Liver (tissue), 9 donors: Measurements from ENCODE around the gene WNT2. TPM values are rescaled to one million over a fixed set of nuclear protein-coding genes. Genes with fewer than 3 reads are reported as not detected.

ENCODE experiments used
- DNase-seq: peaks from one replicate; pipeline ENCODE4 v3.0.0-alpha.2; 2017; ENCODE audit warnings: low spot score
- H3K27ac ChIP-seq, 2 donors: one replicate each; pipeline ENCODE4 v1.7.0; 2013; ENCODE audit warnings: inconsistent platforms in 2 of 2, low read length in 2 of 2, control low read depth in 1 of 2, low read depth in 1 of 2, mild to moderate bottlenecking in 1 of 2
- H3K27me3 ChIP-seq, 4 donors: one replicate each; pipeline versions ENCODE4 v1.6.1 to v1.7.0; 2013; ENCODE audit warnings: low read length in 3 of 4, inconsistent platforms in 1 of 4, mild to moderate bottlenecking in 1 of 4, moderate library complexity in 1 of 4; ENCODE audit not compliant: control insufficient read depth in 4 of 4, insufficient read depth in 4 of 4
- H3K36me3 ChIP-seq, 4 donors: one replicate each; pipeline versions ENCODE4 v1.6.1 to v1.7.0; 2013; ENCODE audit warnings: low read length in 3 of 4, mild to moderate bottlenecking in 3 of 4, low read depth in 1 of 4, moderate library complexity in 1 of 4; ENCODE audit not compliant: control insufficient read depth in 4 of 4, insufficient read depth in 3 of 4
- H3K4me1 ChIP-seq, 4 donors: one replicate each; pipeline versions ENCODE4 v1.6.1 to v1.7.0; 2013; ENCODE audit warnings: low read length in 3 of 4, mild to moderate bottlenecking in 3 of 4, moderate library complexity in 1 of 4; ENCODE audit not compliant: control insufficient read depth in 4 of 4, insufficient read depth in 4 of 4
- H3K4me3 ChIP-seq, 3 donors: one replicate each; pipeline versions ENCODE4 v1.6.1 to v1.7.0; 2013; ENCODE audit warnings: low read length in 3 of 3, control low read depth in 1 of 3, low read depth in 1 of 3, mild to moderate bottlenecking in 1 of 3
- H3K9ac ChIP-seq, 2 donors: one replicate each; pipeline ENCODE4 v1.7.0; 2013; ENCODE audit warnings: low read length in 2 of 2, mild to moderate bottlenecking in 2 of 2, moderate library complexity in 2 of 2, control low read depth in 1 of 2, low read depth in 1 of 2
- H3K9me3 ChIP-seq, 4 donors: one replicate each; pipeline versions ENCODE4 v1.6.1 to v1.7.0; 2013; ENCODE audit warnings: low read length in 3 of 4; ENCODE audit not compliant: control insufficient read depth in 4 of 4
- EGR1 ChIP-seq, 2 donors: IDR thresholded peaks; 2 replicates each; pipeline ENCODE4 v1.6.1; 2016 to 2018; ENCODE audit warnings: antibody characterized with exemption in 2 of 2, low read depth in 2 of 2
- FOXA1 ChIP-seq: IDR thresholded peaks from 2 replicates; pipeline ENCODE4 v1.6.1; 2016; ENCODE audit warnings: antibody characterized with exemption
- GABPA ChIP-seq, 2 donors: IDR thresholded peaks in 1 of 2; conservative IDR thresholded peaks in 1 of 2; 2 replicates each; pipeline ENCODE4 v1.6.1; 2016; ENCODE audit warnings: antibody characterized with exemption in 2 of 2, mild to moderate bottlenecking in 1 of 2, moderate library complexity in 1 of 2
- HNF4G ChIP-seq: IDR thresholded peaks from 2 replicates; pipeline ENCODE4 v1.6.1; 2016; ENCODE audit warnings: antibody characterized with exemption
- JUND ChIP-seq, 2 donors: IDR thresholded peaks; 2 replicates each; pipeline ENCODE4 v1.6.1; 2016; ENCODE audit warnings: antibody characterized with exemption in 2 of 2
- NR2F2 ChIP-seq: IDR thresholded peaks from 2 replicates; pipeline ENCODE4 v1.6.1; 2016; ENCODE audit warnings: antibody characterized with exemption
- RAD21 ChIP-seq, 2 donors: IDR thresholded peaks; 2 replicates each; pipeline ENCODE4 v1.6.1; 2016; ENCODE audit warnings: antibody characterized with exemption in 2 of 2, mild to moderate bottlenecking in 2 of 2
- RXRA ChIP-seq, 2 donors: IDR thresholded peaks; 2 replicates each; pipeline ENCODE4 v1.6.1; 2017 to 2018; ENCODE audit warnings: antibody characterized with exemption in 2 of 2, mild to moderate bottlenecking in 1 of 2
- SP1 ChIP-seq: IDR thresholded peaks from 2 replicates; pipeline ENCODE4 v1.6.1; 2018; ENCODE audit warnings: antibody characterized with exemption, mild to moderate bottlenecking
- TAF1 ChIP-seq: conservative IDR thresholded peaks from 2 replicates; pipeline ENCODE4 v1.6.1; 2016; ENCODE audit warnings: antibody characterized with exemption, mild to moderate bottlenecking
- YY1 ChIP-seq: IDR thresholded peaks from 2 replicates; pipeline ENCODE4 v1.6.1; 2016; ENCODE audit warnings: antibody characterized with exemption, mild to moderate bottlenecking
- WGBS: extraction: QIAGEN DNeasy Blood & Tissue Kit; methylation state at CpG from one replicate; pipeline ENCODE4 v1.1.7; 2013; 5-methylcytosine and 5-hydroxymethylcytosine counted together
- polyA plus RNA-seq, 2 donors: library from polyadenylated mRNA; stranded (reverse) in 1 of 2; unstranded in 1 of 2; fragments of 200-250 nt in 1 of 2; fragments of >200 nt in 1 of 2; fragmentation: Nextera tagmentation in 1 of 2; extraction: Ambion mirVana in 1 of 2; gene quantifications; one replicate each; pipeline versions ENCODE4 v1.2.1 to v1.2.3, GENCODE V29; 2013 to 2015
- total RNA-seq, 2 donors: library from RNA; depleted of rRNA; stranded (reverse); fragments of >200 nt; gene quantifications; one replicate each; pipeline ENCODE4 v1.2.3, GENCODE V29; 2014
- TF ChIP-seq, protein P1 (sequence below): IDR thresholded peaks from 2 replicates; pipeline ENCODE4 v1.6.1; 2016; ENCODE audit warnings: antibody characterized with exemption, mild to moderate bottlenecking
- TF ChIP-seq, protein P2 (sequence below): IDR thresholded peaks from 2 replicates; pipeline ENCODE4 v1.6.1; 2016; ENCODE audit warnings: antibody characterized with exemption
- TF ChIP-seq, protein P3 (sequence below): fragments of 150-350 bp; IDR thresholded peaks from 2 replicates; pipeline ENCODE4 v1.5.1; 2017; ENCODE audit warnings: improper control_type of control experiment, low read depth, low read length; ENCODE audit not compliant: missing input control
- donor health status: healthy.
- donor health status: healthy.
- donor health status: healthy.
- donor health status: healthy.
- donor health status: healthy.

Gene WNT2
- total and polyA plus RNA-seq, 4 donors = 1.1 to 2.0 (median 1.6) TPM

DNA sequence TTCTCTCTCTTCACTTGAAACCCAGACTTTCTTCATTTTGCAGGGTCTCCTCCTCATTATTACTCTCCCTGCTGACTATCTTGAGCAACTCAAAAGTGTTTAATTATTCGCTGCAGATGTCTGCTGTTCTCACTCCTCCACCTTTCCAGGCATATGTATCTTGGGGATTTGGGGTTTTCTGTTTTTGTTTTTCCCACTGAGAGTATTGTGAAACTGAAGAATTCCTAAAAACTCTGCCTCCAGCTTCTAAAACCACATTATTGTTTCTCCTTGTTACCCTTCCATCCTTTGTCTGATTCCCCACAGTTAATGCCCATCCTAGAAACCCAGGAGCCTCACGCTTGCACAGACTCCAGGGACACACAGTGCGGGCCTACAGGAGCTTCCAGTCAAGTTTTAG lies 51.3 kb downstream of the WNT2 start:
- TF ChIP-seq JUND (IDR thresholded peaks at IDR 0.05) (no peak), NR2F2 (no peak), YY1 (no peak), FOXA1 (no peak), HNF4G (no peak), EGR1 (IDR thresholded peaks at IDR 0.05; ENCODE audit: low read depth in 2 of 2) (no peak)
- no peak overlapping the region for H3K9ac ChIP-seq
- H3K36me3 ChIP-seq = no peaks in the 10 kb centered on the region
- no peak for DNase-seq
- H3K9me3 ChIP-seq = peaks cover 0 to under 1% (median 0%) of the 10 kb centered on the region in 4 donors
- peaks cover 0 to 2% (median 0%) of the 10 kb centered on the region in 4 donors for H3K27me3 ChIP-seq
- no peak overlapping the region for H3K4me3 ChIP-seq
- WGBS = 86% methylated on average over 3 of the region's 3 CpGs
- no peak overlapping the region for H3K27ac ChIP-seq
- no peaks in the 10 kb centered on the region for H3K4me1 ChIP-seq

DNA sequence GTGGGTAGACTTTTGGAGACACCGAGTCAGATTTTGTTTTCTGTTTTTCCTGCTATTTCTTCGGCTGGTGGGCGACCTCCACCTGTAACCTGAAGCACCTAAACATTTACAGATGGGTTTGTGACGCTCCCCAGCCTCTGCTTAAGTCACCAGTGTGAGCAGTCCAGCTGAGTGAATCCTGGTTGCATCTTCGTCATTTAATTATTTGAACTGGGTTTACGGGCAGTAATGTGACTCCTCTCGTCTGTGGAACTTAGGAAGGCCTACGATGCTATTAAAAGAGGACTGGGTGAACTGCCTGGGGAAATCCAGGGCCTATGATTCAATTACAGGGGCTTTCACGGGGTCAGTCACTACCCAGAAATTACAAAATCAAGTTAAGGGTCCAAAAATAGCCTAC lies 52.5 kb downstream of the WNT2 start:
- no peaks in the 10 kb centered on the region for H3K4me1 ChIP-seq
- H3K36me3 ChIP-seq = no peaks in the 10 kb centered on the region
- H3K9ac ChIP-seq = no peak overlapping the region
- DNase-seq = no peak
- peaks cover 0 to 3% (median 0%) of the 10 kb centered on the region in 4 donors for H3K9me3 ChIP-seq
- WGBS = 70% methylated on average over 9 of the region's 9 CpGs
- H3K27ac ChIP-seq = no peak overlapping the region
- H3K27me3 ChIP-seq = peaks cover 0 to 2% (median 0%) of the 10 kb centered on the region in 4 donors
- H3K4me3 ChIP-seq = no peak overlapping the region
- no peak for TF ChIP-seq RAD21 (IDR thresholded peaks at IDR 0.05)
- no peak for TF ChIP-seq SP1
- no peak for TF ChIP-seq NR2F2
- TF ChIP-seq, protein P1, sequence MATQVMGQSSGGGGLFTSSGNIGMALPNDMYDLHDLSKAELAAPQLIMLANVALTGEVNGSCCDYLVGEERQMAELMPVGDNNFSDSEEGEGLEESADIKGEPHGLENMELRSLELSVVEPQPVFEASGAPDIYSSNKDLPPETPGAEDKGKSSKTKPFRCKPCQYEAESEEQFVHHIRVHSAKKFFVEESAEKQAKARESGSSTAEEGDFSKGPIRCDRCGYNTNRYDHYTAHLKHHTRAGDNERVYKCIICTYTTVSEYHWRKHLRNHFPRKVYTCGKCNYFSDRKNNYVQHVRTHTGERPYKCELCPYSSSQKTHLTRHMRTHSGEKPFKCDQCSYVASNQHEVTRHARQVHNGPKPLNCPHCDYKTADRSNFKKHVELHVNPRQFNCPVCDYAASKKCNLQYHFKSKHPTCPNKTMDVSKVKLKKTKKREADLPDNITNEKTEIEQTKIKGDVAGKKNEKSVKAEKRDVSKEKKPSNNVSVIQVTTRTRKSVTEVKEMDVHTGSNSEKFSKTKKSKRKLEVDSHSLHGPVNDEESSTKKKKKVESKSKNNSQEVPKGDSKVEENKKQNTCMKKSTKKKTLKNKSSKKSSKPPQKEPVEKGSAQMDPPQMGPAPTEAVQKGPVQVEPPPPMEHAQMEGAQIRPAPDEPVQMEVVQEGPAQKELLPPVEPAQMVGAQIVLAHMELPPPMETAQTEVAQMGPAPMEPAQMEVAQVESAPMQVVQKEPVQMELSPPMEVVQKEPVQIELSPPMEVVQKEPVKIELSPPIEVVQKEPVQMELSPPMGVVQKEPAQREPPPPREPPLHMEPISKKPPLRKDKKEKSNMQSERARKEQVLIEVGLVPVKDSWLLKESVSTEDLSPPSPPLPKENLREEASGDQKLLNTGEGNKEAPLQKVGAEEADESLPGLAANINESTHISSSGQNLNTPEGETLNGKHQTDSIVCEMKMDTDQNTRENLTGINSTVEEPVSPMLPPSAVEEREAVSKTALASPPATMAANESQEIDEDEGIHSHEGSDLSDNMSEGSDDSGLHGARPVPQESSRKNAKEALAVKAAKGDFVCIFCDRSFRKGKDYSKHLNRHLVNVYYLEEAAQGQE = no peak

DNA sequence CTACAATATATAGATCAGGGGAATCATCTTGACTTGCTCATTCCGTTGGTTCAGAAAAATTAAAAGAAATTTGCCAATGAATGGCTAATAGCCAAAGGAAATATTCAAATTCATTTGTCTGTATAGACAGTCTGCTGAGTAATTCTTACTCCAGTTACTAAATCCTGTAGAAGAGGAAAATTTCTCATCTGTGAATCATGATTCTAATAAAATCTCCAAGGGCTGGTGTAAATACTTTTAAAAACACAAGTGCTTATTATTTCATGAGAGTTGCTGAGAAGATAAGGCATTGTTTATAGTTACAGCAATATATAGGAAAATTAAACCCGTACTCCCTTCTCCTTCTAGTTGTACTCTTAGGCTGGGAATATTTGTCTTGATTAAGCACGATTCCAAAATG lies 53.0 kb downstream of the WNT2 start:
- H3K36me3 ChIP-seq = no peaks in the 10 kb centered on the region
- no peak for TF ChIP-seq GABPA (IDR thresholded peaks at IDR 0.05 in 1 of 2, conservative IDR thresholded peaks at IDR 0.05 in 1 of 2)
- no peak for TF ChIP-seq NR2F2
- TF ChIP-seq EGR1 (IDR thresholded peaks at IDR 0.05; ENCODE audit: low read depth in 2 of 2) = no peak
- no peak for TF ChIP-seq FOXA1
- TF ChIP-seq, protein P2, sequence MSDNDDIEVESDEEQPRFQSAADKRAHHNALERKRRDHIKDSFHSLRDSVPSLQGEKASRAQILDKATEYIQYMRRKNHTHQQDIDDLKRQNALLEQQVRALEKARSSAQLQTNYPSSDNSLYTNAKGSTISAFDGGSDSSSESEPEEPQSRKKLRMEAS = no peak
- no peak for TF ChIP-seq SP1
- TF ChIP-seq HNF4G = no peak
- TF ChIP-seq, protein P3, sequence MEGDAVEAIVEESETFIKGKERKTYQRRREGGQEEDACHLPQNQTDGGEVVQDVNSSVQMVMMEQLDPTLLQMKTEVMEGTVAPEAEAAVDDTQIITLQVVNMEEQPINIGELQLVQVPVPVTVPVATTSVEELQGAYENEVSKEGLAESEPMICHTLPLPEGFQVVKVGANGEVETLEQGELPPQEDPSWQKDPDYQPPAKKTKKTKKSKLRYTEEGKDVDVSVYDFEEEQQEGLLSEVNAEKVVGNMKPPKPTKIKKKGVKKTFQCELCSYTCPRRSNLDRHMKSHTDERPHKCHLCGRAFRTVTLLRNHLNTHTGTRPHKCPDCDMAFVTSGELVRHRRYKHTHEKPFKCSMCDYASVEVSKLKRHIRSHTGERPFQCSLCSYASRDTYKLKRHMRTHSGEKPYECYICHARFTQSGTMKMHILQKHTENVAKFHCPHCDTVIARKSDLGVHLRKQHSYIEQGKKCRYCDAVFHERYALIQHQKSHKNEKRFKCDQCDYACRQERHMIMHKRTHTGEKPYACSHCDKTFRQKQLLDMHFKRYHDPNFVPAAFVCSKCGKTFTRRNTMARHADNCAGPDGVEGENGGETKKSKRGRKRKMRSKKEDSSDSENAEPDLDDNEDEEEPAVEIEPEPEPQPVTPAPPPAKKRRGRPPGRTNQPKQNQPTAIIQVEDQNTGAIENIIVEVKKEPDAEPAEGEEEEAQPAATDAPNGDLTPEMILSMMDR = no peak
- TF ChIP-seq TAF1 = no peak
- no peak for TF ChIP-seq RXRA (IDR thresholded peaks at IDR 0.05)
- no peak overlapping the region for H3K4me3 ChIP-seq
- H3K9ac ChIP-seq = no peak overlapping the region
- WGBS = 70% methylated on average over 3 of the region's 3 CpGs
- H3K4me1 ChIP-seq = no peaks in the 10 kb centered on the region
- H3K27ac ChIP-seq = no peak overlapping the region
- DNase-seq = no peak
- peaks cover 0 to 2% (median 0%) of the 10 kb centered on the region in 4 donors for H3K27me3 ChIP-seq
- peaks cover 0 to 3% (median 0%) of the 10 kb centered on the region in 4 donors for H3K9me3 ChIP-seq
